MCF 10A (cell line): Measurements from ENCODE around the gene PTOV1. TPM values are rescaled to one million over a fixed set of nuclear protein-coding genes. Genes with fewer than 3 reads are reported as not detected.

Source experiments
- BruUV-seq: library from RNA; stranded (reverse); fragments of 400-500 nt; replicated peaks from 2 replicates; lab custom pipeline; 2021; lab: Mats Ljungman, UMichigan
- CTCF ChIA-PET: fragments of 300-600 bp; sonication (Branson Sonifier 250); formaldehyde crosslinking; extraction: SDS; loops from one replicate; lab custom pipeline; 2021; ENCODE audit warnings: antibody characterized with exemption, inconsistent platforms; lab: Yijun Ruan, JAX
- POLR2A ChIA-PET: fragments of 300-600, 350-650 bp; sonication (Branson Sonifier 250); formaldehyde crosslinking; extraction: SDS; loops from one replicate; lab custom pipeline; 2020; ENCODE audit warnings: antibody characterized with exemption, inconsistent platforms; lab: Yijun Ruan, JAX
- DNase-seq: peaks from one replicate; pipeline ENCODE4 v3.0.0-alpha.2; 2018; ENCODE audit not compliant: unreplicated experiment
- H3K27ac Mint-ChIP-seq: one replicate; pipeline ENCODE4 v1.8.0; 2022; ENCODE audit warnings: mild to moderate bottlenecking, low read depth, mixed read lengths; ENCODE audit not compliant: unreplicated experiment
- H3K27me3 Mint-ChIP-seq: one replicate; pipeline ENCODE4 v1.8.0; 2022; ENCODE audit warnings: mixed read lengths; ENCODE audit not compliant: insufficient read depth, unreplicated experiment
- H3K36me3 Mint-ChIP-seq: one replicate; pipeline ENCODE4 v1.8.0; 2022; ENCODE audit warnings: mild to moderate bottlenecking, moderate library complexity, mixed read lengths; ENCODE audit not compliant: insufficient read depth, unreplicated experiment
- H3K4me1 Mint-ChIP-seq: one replicate; pipeline ENCODE4 v1.8.0; 2022; ENCODE audit warnings: mixed read lengths; ENCODE audit not compliant: insufficient read depth, unreplicated experiment
- H3K4me3 Mint-ChIP-seq: one replicate; pipeline ENCODE4 v1.8.0; 2022; ENCODE audit warnings: mild to moderate bottlenecking, moderate library complexity, mixed read lengths; ENCODE audit not compliant: unreplicated experiment
- H3K9me3 Mint-ChIP-seq: one replicate; pipeline ENCODE4 v1.8.0; 2022; ENCODE audit warnings: mixed read lengths; ENCODE audit not compliant: unreplicated experiment
- CTCF ChIP-seq: fragments of 200-600 bp; IDR thresholded peaks from one replicate; pipeline ENCODE4 v1.8.0; 2022; ENCODE audit warnings: antibody characterized with exemption, mild to moderate bottlenecking; ENCODE audit not compliant: unreplicated experiment
- intact Hi-C: fragments of 100-400 bp; cut with micrococcal nuclease; formaldehyde crosslinking; loops from 2 replicates; pipeline ENCODE4 v1.14.1; 2022
- total RNA-seq: library from RNA; stranded (reverse); gene quantifications from 2 replicates; pipeline ENCODE4 v1.2.3, GENCODE V29; 2022

PTOV1 gene
- total RNA-seq, 1 experiment from 2014 or later = 78.8 TPM

GRCh38 chr19:49802836-49803528 is 48.0 kb upstream of the PTOV1 start:
- no peak overlapping the region for H3K27ac Mint-ChIP-seq
- CTCF ChIA-PET = no interaction called here
- peaks cover 45% of the 10 kb centered on the region for H3K36me3 Mint-ChIP-seq
- TF ChIP-seq CTCF = no peak
- intact Hi-C loops = no loop called here
- H3K27me3 Mint-ChIP-seq = no peaks in the 10 kb centered on the region
- POLR2A ChIA-PET = interaction anchor here (0.6 to 2.2 kb wide), 2 partner anchors 10 to 174 kb away, joined by 3 to 7 read pairs; partner anchors contain the start of gene FUZ
- H3K9me3 Mint-ChIP-seq = peaks cover 8% of the 10 kb centered on the region
- peaks cover 6% of the 10 kb centered on the region for H3K4me1 Mint-ChIP-seq
- no TSS peak for BruUV-seq
- no peak overlapping the region for H3K4me3 Mint-ChIP-seq
- DNase-seq = no peak

- Mint-ChIP-seq H3K27ac (no peak overlapping the region), H3K4me1 (peaks cover 6% of the 10 kb centered on the region), H3K9me3 (peaks cover 8% of the 10 kb centered on the region), H3K27me3 (no peaks in the 10 kb centered on the region), H3K4me3 (no peak overlapping the region), H3K36me3 (peaks cover 46% of the 10 kb centered on the region)
- POLR2A ChIA-PET = interaction anchor here (2.2 kb wide), 1 partner anchor 10 kb away, joined by 7 read pairs; the partner anchor contains the start of gene FUZ
- intact Hi-C loops = no loop called here
- CTCF ChIA-PET = interaction anchor here (0.6 kb wide), 1 partner anchor 60 kb away, joined by 3 read pairs; no protein-coding TSS in a partner anchor
- no TSS peak for BruUV-seq
- DNase-seq = no peak
- no peak for TF ChIP-seq CTCF
Observed at GRCh38 chr19:49803529-49803856, 47.5 kb upstream of the PTOV1 start.

GRCh38 chr19:49805822-49806619 is 44.9 kb upstream of the PTOV1 start:
- TF ChIP-seq CTCF = no peak
- H3K36me3 Mint-ChIP-seq = peaks cover 38% of the 10 kb centered on the region
- H3K27ac Mint-ChIP-seq = no peak overlapping the region
- intact Hi-C loops = no loop called here
- H3K9me3 Mint-ChIP-seq = peaks cover 8% of the 10 kb centered on the region
- H3K4me1 Mint-ChIP-seq = peaks cover 6% of the 10 kb centered on the region
- no peak for DNase-seq
- ChIA-PET CTCF (no interaction called here), POLR2A (interaction anchor here (0.7 to 1.0 kb wide), 2 partner anchors 65 to 165 kb away, joined by 3 to 5 read pairs; no protein-coding TSS in a partner anchor)
- no peak overlapping the region for H3K4me3 Mint-ChIP-seq
- BruUV-seq = no TSS peak
- no peaks in the 10 kb centered on the region for H3K27me3 Mint-ChIP-seq

GRCh38 chr19:49806620-49806959 is 44.4 kb upstream of the PTOV1 start:
- no peaks in the 10 kb centered on the region for H3K27me3 Mint-ChIP-seq
- POLR2A ChIA-PET = interaction anchor here (0.7 kb wide), 1 partner anchor 66 kb away, joined by 3 read pairs; no protein-coding TSS in a partner anchor
- no peak overlapping the region for H3K4me3 Mint-ChIP-seq
- peaks cover 8% of the 10 kb centered on the region for H3K9me3 Mint-ChIP-seq
- no peak for TF ChIP-seq CTCF
- peaks cover 36% of the 10 kb centered on the region for H3K36me3 Mint-ChIP-seq
- BruUV-seq = TSS peak; percentile 45
- CTCF ChIA-PET = no interaction called here
- intact Hi-C loops = no loop called here
- DNase-seq = no peak
- H3K27ac Mint-ChIP-seq = no peak overlapping the region
- H3K4me1 Mint-ChIP-seq = peaks cover 6% of the 10 kb centered on the region
